HG02798 (cell line): ENCODE results near the gene PTPRN2.

ENCODE experiments used
- ATAC-seq: cut with Tn5 transposase; IDR thresholded peaks from one replicate; pipeline ENCODE4 v1.9.1; 2021; ENCODE audit warnings: mild to moderate bottlenecking; ENCODE audit not compliant: unreplicated experiment, poor library complexity

Gene PTPRN2

GRCh38 chr7:158077934-158078910 is 509.4 kb downstream of the PTPRN2 start:
- ATAC-seq = no peak

GRCh38 chr7:158077151-158077840 is 510.3 kb downstream of the PTPRN2 start:
- no peak for ATAC-seq

- no peak for ATAC-seq
Observed at GRCh38 chr7:158076656-158077055, 511.0 kb downstream of the PTPRN2 start.

GRCh38 chr7:158076215-158076614 is 511.4 kb downstream of the PTPRN2 start:
- no peak for ATAC-seq

GRCh38 chr7:158075633-158076001 is 512.0 kb downstream of the PTPRN2 start:
- no peak for ATAC-seq

- ATAC-seq = no peak
Observed at GRCh38 chr7:158074896-158075632, 512.6 kb downstream of the PTPRN2 start.

GRCh38 chr7:158073845-158074840 is 513.5 kb downstream of the PTPRN2 start:
- no peak for ATAC-seq

GRCh38 chr7:158072991-158073730 is 514.5 kb downstream of the PTPRN2 start:
- no peak for ATAC-seq

- no peak for ATAC-seq
Observed at GRCh38 chr7:158070222-158070920, 517.3 kb downstream of the PTPRN2 start.

- ATAC-seq = no peak
Observed at GRCh38 chr7:158068853-158069252, 518.8 kb downstream of the PTPRN2 start.

- no peak for ATAC-seq
Observed at GRCh38 chr7:158067931-158068482, 519.6 kb downstream of the PTPRN2 start.

- ATAC-seq = no peak
Observed at GRCh38 chr7:158067219-158067930, 520.2 kb downstream of the PTPRN2 start.

- ATAC-seq = no peak
Observed at GRCh38 chr7:158066085-158066484, 521.5 kb downstream of the PTPRN2 start.

- no peak for ATAC-seq
Observed at GRCh38 chr7:158065340-158065739, 522.3 kb downstream of the PTPRN2 start.

- ATAC-seq = no peak
Observed at GRCh38 chr7:158064631-158065030, 523.0 kb downstream of the PTPRN2 start.

GRCh38 chr7:158063850-158064610 is 523.6 kb downstream of the PTPRN2 start:
- ATAC-seq = no peak

GRCh38 chr7:158062661-158063060 is 525.0 kb downstream of the PTPRN2 start:
- no peak for ATAC-seq
